DMS79 (cell line): ENCODE measurements around the gene MIEF2.
"Not testable (repeated sequence)": the region's sequence is repeated elsewhere in the genome, so short reads cannot be mapped to it uniquely, and the experiment has no call there.

Source experiments
- DNase-seq: peaks from one replicate; lab custom pipeline; 2025; lab: John Stamatoyannopoulos, UW

The MIEF2 gene

GRCh38 chr17:18260332-18261145 lies at the start of gene MIEF2:
MIEF2 (plus strand) TSS chr17:18260662; CDS start chr17:18262721, 2,059 bp downstream.
- DNase-seq, result peak; percentile 60

GRCh38 chr17:18213666-18214270 lies 46.7 kb upstream of the MIEF2 start:
- DNase-seq, result no peak

GRCh38 chr17:18216906-18217305 lies 43.6 kb upstream of the MIEF2 start:
- DNase-seq, result not testable (repeated sequence)

GRCh38 chr17:18217412-18218015 lies 42.9 kb upstream of the MIEF2 start:
- DNase-seq, result peak; percentile 11

- DNase-seq, result no peak
These were observed 41.6 kb upstream of the MIEF2 start for GRCh38 chr17:18218756-18219415.

GRCh38 chr17:18224053-18224386 lies 36.4 kb upstream of the MIEF2 start:
- no peak for DNase-seq

GRCh38 chr17:18224387-18225120 lies 35.9 kb upstream of the MIEF2 start:
- DNase-seq, result no peak

GRCh38 chr17:18225121-18225641 lies 35.3 kb upstream of the MIEF2 start, which contains the start of gene LLGL1:
LLGL1 (plus strand) TSS chr17:18225635; CDS start chr17:18225683, 48 bp downstream.
- DNase-seq, result peak; percentile 61

- DNase-seq, result no peak
These were observed 34.7 kb upstream of the MIEF2 start for GRCh38 chr17:18225642-18226283.

GRCh38 chr17:18226284-18226945 lies 34.0 kb upstream of the MIEF2 start:
- DNase-seq, result no peak

GRCh38 chr17:18227635-18228034 lies 32.8 kb upstream of the MIEF2 start:
- DNase-seq, result no peak

- DNase-seq, result no peak
These were observed 32.2 kb upstream of the MIEF2 start for GRCh38 chr17:18228176-18228682.

- DNase-seq, result no peak
These were observed 31.2 kb upstream of the MIEF2 start for GRCh38 chr17:18229254-18229653.

GRCh38 chr17:18229771-18230170 lies 30.7 kb upstream of the MIEF2 start:
- DNase-seq, result no peak

- DNase-seq, result no peak
These were observed 29.9 kb upstream of the MIEF2 start for GRCh38 chr17:18230288-18231141.

GRCh38 chr17:18231164-18231563 lies 29.3 kb upstream of the MIEF2 start:
- DNase-seq, result no peak

- DNase-seq, result no peak
These were observed 26.5 kb upstream of the MIEF2 start for GRCh38 chr17:18233803-18234518.

- DNase-seq, result no peak
These were observed 25.5 kb upstream of the MIEF2 start for GRCh38 chr17:18234853-18235380.
